NCI-H774 (cell line): Measurements from ENCODE around the gene EMILIN3.

ENCODE experiments used
- DNase-seq: peaks from one replicate; lab custom pipeline; 2025; lab: John Stamatoyannopoulos, UW

Gene EMILIN3

DNA sequence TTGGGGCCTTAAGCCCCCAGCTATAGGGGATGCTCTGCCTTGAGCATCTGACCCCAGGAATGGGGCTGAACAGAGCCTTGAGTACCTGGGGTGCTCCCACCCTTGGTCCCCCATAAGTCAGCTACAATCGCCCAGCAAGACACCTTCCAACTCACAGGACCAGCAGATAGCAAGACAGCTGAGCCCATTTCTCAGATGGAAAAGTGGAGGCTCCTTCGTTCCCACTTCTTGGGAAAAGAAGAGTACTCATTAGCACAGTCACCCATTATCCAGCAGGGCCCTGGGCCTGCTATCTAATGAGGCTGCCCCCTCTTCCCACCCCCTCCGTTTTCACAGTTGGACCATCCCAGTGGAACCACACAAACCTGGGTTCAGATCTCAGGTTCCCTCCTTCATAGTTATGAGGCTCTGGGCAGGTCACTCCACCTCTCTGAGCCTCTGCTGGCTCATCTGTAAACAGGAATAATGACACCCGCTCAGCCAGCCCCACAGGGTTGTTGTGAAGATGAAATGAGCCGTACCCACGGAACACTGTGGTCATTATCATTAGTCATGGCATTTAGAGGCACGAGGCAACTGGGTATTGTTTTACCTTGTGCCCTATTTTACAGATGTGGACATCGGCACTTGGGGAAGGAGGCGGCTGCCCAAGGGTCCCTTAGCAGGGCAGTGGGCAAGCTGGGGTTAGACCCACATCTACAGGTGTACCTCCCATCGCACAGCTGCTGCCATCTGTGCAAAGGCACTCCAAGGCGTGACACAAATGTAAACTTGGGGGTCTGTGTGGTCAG, 21.5 kb downstream of the EMILIN3 start:
- no peak for DNase-seq

GRCh38 chr20:41344477-41344876, 22.1 kb downstream of the EMILIN3 start:
- DNase-seq, result no peak

DNA sequence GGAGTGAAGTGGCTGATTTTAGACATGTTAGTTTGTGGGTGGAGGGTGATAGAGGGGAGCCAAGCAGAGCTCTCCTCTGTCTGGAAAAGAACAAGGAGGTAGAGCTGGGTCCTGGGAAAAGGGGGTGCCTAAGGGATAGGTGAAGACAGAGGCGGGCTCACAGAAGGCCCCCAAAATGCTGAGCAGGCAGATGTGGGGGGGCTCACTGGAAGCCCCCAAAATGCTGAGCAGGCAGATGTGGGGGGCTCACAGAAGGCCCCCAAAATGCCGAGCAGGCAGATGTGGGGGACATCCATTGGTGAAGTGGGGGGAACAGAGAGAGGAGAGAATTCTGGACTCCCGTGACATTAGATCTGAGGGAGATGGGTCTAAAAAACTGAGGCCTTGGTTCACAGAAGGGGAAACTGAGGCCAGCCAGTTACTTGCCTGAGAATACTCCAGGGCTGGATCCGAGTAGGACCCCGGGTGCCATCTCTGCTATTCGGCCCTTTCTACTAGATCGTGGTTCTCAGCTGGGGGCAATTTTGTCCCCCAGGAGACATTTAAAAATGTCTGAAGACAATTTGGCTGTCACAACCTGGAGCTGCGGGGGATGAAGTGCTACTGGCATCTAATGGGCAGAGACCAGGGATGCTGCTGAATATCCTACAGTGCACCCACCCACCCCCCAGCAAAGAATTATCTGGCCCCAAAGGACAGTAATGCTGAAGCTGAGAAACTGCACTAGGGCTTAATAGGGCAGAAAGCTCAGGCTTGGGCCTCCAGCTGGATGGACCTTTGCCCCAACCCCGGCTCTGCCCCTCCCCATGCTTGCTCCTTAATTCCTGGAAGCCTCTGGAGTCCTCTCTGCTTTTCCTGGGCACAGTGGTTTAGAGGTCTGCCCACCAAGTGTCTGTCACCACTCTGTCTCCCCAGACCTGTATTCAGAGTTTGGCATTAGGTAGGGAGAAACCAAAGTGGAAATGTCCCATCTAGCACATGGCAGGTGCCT, 23.8 kb downstream of the EMILIN3 start:
- no peak for DNase-seq

DNA sequence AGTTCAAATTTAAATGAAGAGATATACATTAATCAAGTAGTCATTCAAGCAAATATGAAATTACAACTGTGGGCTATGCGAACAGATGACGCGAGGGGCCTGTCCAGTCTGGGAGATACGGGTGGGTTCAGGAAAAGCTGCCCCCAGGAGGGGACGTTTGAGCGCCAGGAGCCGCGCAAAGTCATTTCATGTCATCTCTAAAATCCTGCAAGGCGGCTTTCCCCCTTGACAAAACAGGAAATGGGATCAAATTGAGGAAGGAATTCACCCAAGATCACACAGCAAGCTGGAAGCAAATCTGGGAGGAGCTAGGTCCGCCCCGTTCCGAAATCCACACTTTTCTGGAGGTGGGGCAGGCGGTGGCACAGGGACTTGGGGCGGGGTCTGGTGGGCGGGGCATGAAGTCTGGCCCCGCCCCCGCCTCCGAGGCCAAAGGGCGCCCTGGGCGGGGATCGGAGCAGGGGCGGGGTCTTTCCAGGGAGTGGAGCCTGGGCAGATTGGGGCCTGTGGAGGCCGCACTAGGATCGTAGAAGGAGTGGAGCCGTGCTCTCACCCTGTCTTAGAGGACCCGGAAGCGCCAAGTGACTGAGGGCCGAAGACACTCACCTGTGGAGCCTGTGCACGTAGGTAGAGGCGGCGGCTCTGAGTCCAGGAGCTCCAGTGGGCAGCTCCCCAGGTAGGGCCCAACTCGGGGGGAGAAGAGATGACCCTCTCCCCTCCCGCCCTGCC, 26.1 kb downstream of the EMILIN3 start, which contains the start of gene LPIN3:
Gene LPIN3 (plus strand): TSS at position 495 of the 729 bp plus-strand sequence. CDS start 4,983 bp downstream, outside the sequence.
- DNase-seq, result peak; percentile 90

- DNase-seq, result peak; percentile 77
Observed at GRCh38 chr20:41339957-41340326, 26.7 kb downstream of the EMILIN3 start.

DNA sequence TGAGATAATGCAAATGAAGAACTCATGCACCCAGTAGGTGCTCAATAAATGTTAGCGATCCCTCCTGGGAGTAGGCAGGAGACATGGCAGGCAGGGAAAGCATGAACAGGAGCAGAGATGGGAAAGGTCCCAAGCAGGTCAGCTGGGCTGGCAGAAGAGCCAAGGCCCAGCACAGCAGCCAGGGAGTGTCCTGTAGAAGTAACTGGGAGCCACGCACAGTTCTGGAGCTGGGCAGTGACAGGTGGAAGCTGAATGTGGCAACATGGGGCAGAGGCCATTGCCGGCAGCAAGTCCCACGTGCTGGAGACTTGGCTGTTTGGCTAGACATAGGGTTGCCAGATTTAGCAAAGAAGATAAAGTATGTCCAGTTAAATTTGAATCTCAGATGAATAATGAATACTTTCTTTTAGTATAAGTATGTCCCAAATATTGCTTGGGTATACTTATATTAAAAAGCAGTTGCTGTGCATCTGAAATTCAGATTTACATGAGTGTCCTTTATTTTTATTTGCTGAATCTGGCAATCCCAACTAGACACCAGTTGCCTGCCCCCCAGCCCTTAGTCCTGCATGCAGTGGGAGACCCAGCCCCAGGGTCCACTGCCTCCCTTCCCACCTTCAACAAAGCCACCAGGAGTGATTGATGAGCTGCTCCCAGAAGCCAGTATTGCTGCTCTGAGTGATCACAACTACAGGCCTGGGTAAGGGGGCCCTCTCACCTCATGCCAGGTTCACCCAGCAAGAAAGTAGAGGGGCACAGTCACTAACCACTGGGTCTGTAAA, 29.7 kb downstream of the EMILIN3 start:
- DNase-seq, result no peak

- no peak for DNase-seq
Observed at GRCh38 chr20:41335591-41335990, 31.0 kb downstream of the EMILIN3 start.

DNA sequence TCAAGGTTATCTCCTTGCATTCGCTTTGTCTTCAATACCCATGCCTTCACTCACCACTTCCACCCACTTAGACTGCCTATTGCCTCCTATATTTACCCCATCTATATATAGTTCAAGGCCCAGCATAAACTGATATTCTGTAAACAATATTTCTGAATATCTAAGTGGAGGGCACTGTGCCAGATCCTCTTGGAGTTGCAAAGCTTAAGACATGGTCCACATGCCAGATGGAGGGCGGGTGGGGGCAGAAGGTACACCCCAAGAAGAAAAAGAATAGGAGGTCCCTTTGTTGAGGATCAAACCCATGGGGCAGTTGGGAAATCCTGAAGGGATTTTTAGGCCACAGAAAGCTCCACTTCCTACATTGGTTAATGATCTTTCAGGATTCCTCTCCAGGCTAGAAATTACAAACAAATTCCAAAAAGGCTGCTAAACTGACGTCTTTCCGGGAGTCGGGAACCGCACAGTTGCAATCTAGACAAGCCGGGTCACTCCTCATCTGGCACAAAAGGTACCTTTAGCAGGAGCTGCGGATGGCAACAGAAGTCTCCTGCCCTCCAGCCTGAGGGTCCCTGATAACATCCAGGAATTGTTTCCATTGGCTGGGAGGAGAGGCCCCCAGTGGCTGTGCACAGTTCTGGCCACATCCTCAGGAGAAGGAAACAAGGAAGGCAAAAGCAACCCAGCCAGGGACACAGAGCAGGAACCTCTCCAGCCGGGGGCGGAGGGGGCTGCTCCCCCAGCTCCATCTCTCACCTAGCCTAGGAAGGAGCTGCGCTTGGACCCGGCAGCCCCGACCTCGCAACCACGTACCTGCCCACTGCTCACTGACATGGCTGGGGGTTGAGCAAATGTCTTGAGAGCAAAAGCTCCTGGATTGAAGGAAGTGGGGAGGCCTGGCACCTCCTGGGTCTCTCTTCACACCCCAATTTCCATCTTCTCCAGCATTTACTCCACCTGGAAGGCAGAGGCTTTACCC, 31.9 kb downstream of the EMILIN3 start:
- DNase-seq, result no peak

DNA sequence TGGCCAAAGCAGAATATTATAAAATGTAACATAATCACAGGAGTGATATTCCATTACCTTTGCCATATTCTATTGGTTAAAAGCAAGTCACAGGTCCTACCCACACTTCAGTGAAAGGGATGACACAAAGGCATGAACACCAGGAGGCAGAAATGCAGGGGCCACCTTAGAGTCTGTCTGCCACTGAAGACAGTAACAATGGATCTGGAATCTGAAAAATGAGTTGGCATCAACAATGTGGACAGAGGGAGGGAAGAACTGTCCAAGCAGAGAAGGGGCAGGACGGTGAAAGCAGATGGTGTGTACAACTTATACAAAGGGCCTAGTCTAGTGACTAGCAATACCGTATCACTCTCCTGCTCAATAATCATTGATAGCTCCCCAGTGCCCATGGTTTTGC, 32.6 kb downstream of the EMILIN3 start:
- DNase-seq, result no peak

GRCh38 chr20:41331731-41332130, 34.9 kb downstream of the EMILIN3 start:
- no peak for DNase-seq

- DNase-seq, result no peak
Observed at GRCh38 chr20:41330941-41331340, 35.7 kb downstream of the EMILIN3 start.

DNA sequence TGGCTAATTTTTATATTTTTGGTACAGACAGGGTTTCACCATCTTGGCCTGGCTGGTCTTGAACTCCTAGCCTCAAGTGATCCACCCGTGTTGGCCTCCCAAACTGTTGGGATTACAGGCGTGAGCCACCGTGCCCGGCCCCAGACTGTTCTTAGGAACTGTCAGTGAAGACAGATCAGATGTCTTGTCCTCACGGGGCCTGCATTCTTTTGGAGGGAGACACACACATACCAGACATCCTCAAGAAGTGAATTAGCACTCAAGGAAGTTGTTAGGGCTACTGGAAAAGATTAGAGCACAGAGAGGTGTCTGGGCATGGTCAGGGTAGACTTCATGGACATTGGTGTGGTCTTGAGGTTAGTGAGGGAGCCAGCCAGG, 36.3 kb downstream of the EMILIN3 start:
- no peak for DNase-seq

DNA sequence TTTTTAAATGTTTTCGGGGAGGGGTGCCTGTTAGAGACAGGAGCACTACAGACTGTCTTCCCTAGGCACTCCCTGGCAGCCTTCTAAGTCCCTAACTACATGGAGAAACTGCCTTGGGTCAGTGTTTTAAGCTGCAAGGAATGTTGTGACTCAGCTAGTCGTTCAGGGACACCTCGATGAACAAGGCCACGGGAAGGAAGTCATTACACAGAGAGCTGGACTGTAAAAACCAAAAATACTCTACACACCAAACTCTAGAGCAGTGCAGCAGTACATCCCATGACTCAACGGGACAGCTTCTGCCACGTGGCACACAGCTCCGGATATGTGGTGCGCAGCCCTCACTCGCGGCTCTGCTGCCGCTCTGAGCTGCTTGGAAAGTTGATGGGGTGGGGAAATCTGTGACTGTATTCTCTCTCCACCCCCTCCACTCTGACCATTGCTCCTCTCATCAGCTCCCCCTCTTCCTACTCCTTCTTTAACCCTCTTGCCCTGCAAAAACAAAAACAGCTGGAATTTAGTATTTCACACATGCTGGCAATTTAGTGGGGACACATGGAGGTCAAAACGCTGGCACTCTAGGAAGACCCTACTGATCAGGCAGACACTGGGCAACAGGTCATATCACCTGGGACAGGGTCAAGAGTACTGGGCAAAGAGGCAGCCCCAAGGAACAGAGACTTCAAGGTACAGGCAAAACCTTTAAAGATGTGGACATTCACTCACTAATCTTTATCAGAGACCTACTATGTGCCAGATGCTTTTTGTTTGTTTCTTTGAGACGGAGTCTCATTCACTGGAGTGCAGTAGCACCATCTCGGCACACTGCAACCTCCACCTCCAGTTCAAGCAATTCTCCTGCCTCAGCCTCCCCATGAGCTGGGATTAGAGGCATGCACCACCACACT, 36.9 kb downstream of the EMILIN3 start:
- DNase-seq, result no peak

DNA sequence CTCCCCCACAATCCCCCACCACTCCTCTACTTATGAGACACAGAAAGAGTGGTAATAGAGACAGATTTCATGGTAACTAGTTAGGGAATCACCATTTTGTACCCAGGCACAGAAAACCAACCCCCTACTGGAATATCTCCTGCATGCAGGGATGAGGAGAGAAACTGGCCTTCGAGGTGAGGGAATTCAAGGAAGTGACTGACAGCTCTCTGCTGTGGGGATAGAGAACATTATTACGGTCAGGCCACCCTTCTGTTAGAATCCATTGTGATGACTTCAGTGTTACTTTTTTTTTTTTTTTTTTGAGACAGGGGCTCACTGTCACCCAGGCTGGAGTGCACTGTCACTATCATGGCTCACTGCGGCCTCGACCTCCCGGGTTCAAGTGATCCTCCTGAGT, 39.4 kb downstream of the EMILIN3 start:
- no peak for DNase-seq

- no peak for DNase-seq
Observed at GRCh38 chr20:41320976-41321375, 45.6 kb downstream of the EMILIN3 start.

DNA sequence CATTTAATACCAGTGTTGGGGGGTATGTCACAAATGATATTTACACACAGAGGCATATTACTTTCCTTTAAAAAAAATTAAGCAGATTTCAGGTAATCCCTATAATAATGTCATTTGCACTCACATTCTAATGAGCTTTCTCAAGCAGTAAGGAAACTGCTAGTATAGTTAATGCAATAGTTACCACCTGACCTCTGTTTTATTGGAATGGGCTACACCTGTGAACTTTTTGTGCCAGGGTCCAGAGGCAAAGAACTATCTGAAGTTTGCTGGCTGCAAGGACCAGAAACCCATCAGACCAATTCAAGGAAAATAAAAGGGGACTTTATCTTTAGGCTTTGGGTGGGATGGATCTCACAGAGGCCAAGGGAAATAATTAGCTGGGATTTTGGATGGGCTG, 46.2 kb downstream of the EMILIN3 start:
- no peak for DNase-seq

GRCh38 chr20:41318271-41318649, 48.4 kb downstream of the EMILIN3 start:
- no peak for DNase-seq

GRCh38 chr20:41317546-41318270, 48.9 kb downstream of the EMILIN3 start, which contains the start of gene ZHX3:
TSS of gene ZHX3 (minus strand) at chr20:41317731. CDS start at chr20:41204916, 112,815 bp downstream.
- peak; percentile 97 for DNase-seq
